ENCODE measurements around the gene EBF3. TPM values are rescaled to one million over a fixed set of nuclear protein-coding genes. Genes with fewer than 3 reads are reported as not detected.

EBF3 gene
- total and polyA plus RNA-seq, 2 donors (not counting 3 experiments of a cell fraction or from before 2014, with no cell fraction given), result 0.92 to 2.7 TPM

DNA sequence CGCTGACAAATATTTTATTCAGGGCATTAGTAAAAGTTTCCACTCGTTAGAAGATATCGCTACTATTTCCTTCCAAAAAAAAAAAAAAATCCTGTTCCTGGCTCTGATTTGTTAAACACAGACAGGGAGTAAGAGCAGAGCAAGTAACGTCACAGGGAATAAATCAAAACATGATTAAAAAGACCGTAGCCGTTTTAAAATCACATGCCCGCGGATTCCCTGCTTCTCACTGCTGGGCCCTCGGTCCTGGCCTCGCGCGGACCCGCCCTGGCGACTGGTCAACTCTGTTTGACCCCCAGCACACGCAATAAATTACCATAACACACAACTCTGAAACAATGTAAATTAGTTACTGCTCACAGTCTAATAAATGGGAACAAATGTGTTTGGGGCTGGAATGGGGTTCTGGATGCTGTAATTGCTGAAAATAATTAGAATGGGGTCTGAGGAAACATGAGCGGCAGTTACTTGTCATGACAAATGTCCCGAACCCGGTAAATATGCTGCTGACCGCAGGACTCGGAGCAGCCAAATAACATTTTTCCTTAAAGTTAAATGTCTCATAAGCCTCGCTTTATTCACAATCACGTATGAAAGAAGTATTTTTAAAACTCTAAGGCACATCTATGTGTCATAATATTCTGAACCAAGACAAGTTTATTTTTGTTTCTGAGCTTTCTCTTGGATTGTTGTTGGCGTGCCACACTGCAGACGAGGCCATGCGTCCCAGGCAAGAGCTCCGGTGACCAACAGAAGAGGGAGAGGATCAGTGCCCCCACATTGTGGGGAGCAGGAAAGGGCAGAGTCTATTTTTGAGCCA is 17.9 kb downstream of the EBF3 start:
- Histone ChIP-seq H3K79me2 (ENCODE audit: control insufficient read depth, insufficient read depth, low read length) (no peaks in the 10 kb centered on the region), H2AFZ (ENCODE audit: low read depth, low read length) (no peak overlapping the region), H3K4me2 (ENCODE audit: insufficient read depth, low read length) (no peak overlapping the region), H3K36me3 (ENCODE audit: control insufficient read depth in 2 of 2, extremely low read depth in 1 of 2, insufficient read depth in 2 of 2, low read length in 2 of 2) (no peaks in the 10 kb centered on the region), H3K9me1 (replicated peaks; ENCODE audit: control insufficient read depth, extremely low read depth, insufficient read depth, low read length) (no peaks in the 10 kb centered on the region), H3K27me3 (ENCODE audit: control insufficient read depth in 2 of 2, insufficient read depth in 2 of 2, low read length in 2 of 2) (no peaks in the 10 kb centered on the region), H4K20me1 (replicated peaks; ENCODE audit: control insufficient read depth, extremely low read depth, insufficient read depth, low read length) (no peaks in the 10 kb centered on the region), H3K4me1 (ENCODE audit: control insufficient read depth, extremely low read depth, insufficient read depth, low read length) (peaks cover 4% of the 10 kb centered on the region), H3K4me3 (replicated peaks in 1 of 3; ENCODE audit: insufficient read depth in 1 of 3, low read depth in 1 of 3, low read length in 3 of 3) (no peak overlapping the region), H3K27ac (ENCODE audit: insufficient read depth, low read depth, low read length) (no peak overlapping the region), H3K9me3 (replicated peaks; ENCODE audit: control insufficient read depth, insufficient read depth, low read length) (no peaks in the 10 kb centered on the region), H3K9ac (replicated peaks; ENCODE audit: extremely low read depth, insufficient read depth, low read length) (no peak overlapping the region)
- no peak for DNase-seq (ENCODE audit: low read depth, low spot score)
- intact Hi-C loops (cut with micrococcal nuclease) (no loop called here), dilution Hi-C loops (cut with MboI; ENCODE audit: extremely low pct_ligation_motif_present, low sequenced_read_pairs) (no loop called here)
- no peak for TF ChIP-seq MAX (IDR thresholded peaks at IDR 0.05; ENCODE audit: insufficient read depth, insufficient read length)
- POLR2A ChIA-PET, result no interaction called here
- no TSS peak for BruUV-seq (replicated peaks)
- no peak for FAIRE-seq
- CTCF ChIA-PET, result no interaction called here

GRCh38 chr10:129945526-129945925 is 18.5 kb downstream of the EBF3 start:
- no peak overlapping the region for H3K9ac ChIP-seq (replicated peaks; ENCODE audit: extremely low read depth, insufficient read depth, low read length)
- no peak overlapping the region for H3K4me3 ChIP-seq (replicated peaks in 1 of 3; ENCODE audit: insufficient read depth in 1 of 3, low read depth in 1 of 3, low read length in 3 of 3)
- H3K4me1 ChIP-seq (ENCODE audit: control insufficient read depth, extremely low read depth, insufficient read depth, low read length), result peaks cover 4% of the 10 kb centered on the region
- no peak overlapping the region for H3K4me2 ChIP-seq (ENCODE audit: insufficient read depth, low read length)
- H3K79me2 ChIP-seq (ENCODE audit: control insufficient read depth, insufficient read depth, low read length), result no peaks in the 10 kb centered on the region
- no peaks in the 10 kb centered on the region for H3K9me1 ChIP-seq (replicated peaks; ENCODE audit: control insufficient read depth, extremely low read depth, insufficient read depth, low read length)
- TF ChIP-seq MAX (IDR thresholded peaks at IDR 0.05; ENCODE audit: insufficient read depth, insufficient read length) (no peak), FOS (IDR thresholded peaks at IDR 0.05; ENCODE audit: borderline replicate concordance, insufficient read depth, low read length) (no peak), GATA2 (IDR thresholded peaks at IDR 0.05; ENCODE audit: insufficient read depth, insufficient read length, low read depth, low read length) (no peak), MYC (IDR thresholded peaks at IDR 0.05; ENCODE audit: low read depth, low read length) (no peak), POLR2AphosphoS5 (IDR thresholded peaks at IDR 0.05; ENCODE audit: insufficient read depth, low read depth, low read length) (no peak), JUN (IDR thresholded peaks at IDR 0.05; ENCODE audit: borderline replicate concordance, insufficient read depth, insufficient read length, low read depth) (no peak), POLR2A (IDR thresholded peaks at IDR 0.05; ENCODE audit: low read depth, low read length) (no peak), EZH2 (IDR thresholded peaks at IDR 0.05; ENCODE audit: borderline replicate concordance, low read depth, low read length, severe bottlenecking) (no peak)
- TF ChIP-seq, protein P1, sequence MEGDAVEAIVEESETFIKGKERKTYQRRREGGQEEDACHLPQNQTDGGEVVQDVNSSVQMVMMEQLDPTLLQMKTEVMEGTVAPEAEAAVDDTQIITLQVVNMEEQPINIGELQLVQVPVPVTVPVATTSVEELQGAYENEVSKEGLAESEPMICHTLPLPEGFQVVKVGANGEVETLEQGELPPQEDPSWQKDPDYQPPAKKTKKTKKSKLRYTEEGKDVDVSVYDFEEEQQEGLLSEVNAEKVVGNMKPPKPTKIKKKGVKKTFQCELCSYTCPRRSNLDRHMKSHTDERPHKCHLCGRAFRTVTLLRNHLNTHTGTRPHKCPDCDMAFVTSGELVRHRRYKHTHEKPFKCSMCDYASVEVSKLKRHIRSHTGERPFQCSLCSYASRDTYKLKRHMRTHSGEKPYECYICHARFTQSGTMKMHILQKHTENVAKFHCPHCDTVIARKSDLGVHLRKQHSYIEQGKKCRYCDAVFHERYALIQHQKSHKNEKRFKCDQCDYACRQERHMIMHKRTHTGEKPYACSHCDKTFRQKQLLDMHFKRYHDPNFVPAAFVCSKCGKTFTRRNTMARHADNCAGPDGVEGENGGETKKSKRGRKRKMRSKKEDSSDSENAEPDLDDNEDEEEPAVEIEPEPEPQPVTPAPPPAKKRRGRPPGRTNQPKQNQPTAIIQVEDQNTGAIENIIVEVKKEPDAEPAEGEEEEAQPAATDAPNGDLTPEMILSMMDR (IDR thresholded peaks at IDR 0.05; ENCODE audit: extremely low read depth in 1 of 2, insufficient read depth in 1 of 2, low read depth in 1 of 2, low read length in 2 of 2), result no peak
- H3K27me3 ChIP-seq (ENCODE audit: control insufficient read depth in 2 of 2, insufficient read depth in 2 of 2, low read length in 2 of 2), result no peaks in the 10 kb centered on the region
- DNase-seq (ENCODE audit: low read depth, low spot score) (no peak), FAIRE-seq (no peak)
- H3K9me3 ChIP-seq (replicated peaks; ENCODE audit: control insufficient read depth, insufficient read depth, low read length), result no peaks in the 10 kb centered on the region
- intact Hi-C loops (cut with micrococcal nuclease), result no loop called here
- no peak overlapping the region for H3K27ac ChIP-seq (ENCODE audit: insufficient read depth, low read depth, low read length)
- H3K36me3 ChIP-seq (ENCODE audit: control insufficient read depth in 2 of 2, extremely low read depth in 1 of 2, insufficient read depth in 2 of 2, low read length in 2 of 2), result no peaks in the 10 kb centered on the region
- POLR2A ChIA-PET, result no interaction called here
- no TSS peak for BruUV-seq (replicated peaks)
- no peak overlapping the region for H2AFZ ChIP-seq (ENCODE audit: low read depth, low read length)
- dilution Hi-C loops (cut with MboI; ENCODE audit: extremely low pct_ligation_motif_present, low sequenced_read_pairs), result no loop called here
- CTCF ChIA-PET, result interaction anchor here (0.6 kb wide), 1 partner anchor 1339 kb away, joined by 3 read pairs; no protein-coding TSS in a partner anchor
- H4K20me1 ChIP-seq (replicated peaks; ENCODE audit: control insufficient read depth, extremely low read depth, insufficient read depth, low read length), result no peaks in the 10 kb centered on the region
